Pancreas (tissue), 10 donors: ENCODE results near the gene PLCG2. TPM values are rescaled to one million over a fixed set of nuclear protein-coding genes. Genes with fewer than 3 reads are reported as not detected.
"Not testable (repeated sequence)": the region's sequence is repeated elsewhere in the genome, so short reads cannot be mapped to it uniquely, and the experiment has no call there.

Experiments
- ATAC-seq, 4 donors: fragments of 200-7000 bp; cut with Tn5 transposase; one replicate each; pipeline versions ENCODE4 v1.8.0 to v1.9.1; 2020; ENCODE audit warnings: mild to moderate bottlenecking in 4 of 4, moderate library complexity in 4 of 4
- DNase-seq, 6 donors: peaks; one replicate each; pipeline ENCODE4 v3.0.0-alpha.2; 2020
- FAIRE-seq: peaks from 2 replicates; lab custom pipeline; 2012; peaks lifted over from hg19 to GRCh38; lab: Jason Lieb, UNC
- H3K27ac ChIP-seq, 4 donors: fragments of 200-600 bp; sonication (generic); 1 replicate in 3 of 4; 2 replicates in 1 of 4; pipeline versions ENCODE4 v1.5.0 to v1.8.0; 2020
- H3K27me3 ChIP-seq, 4 donors: fragments of 200-600 bp; one replicate each; pipeline ENCODE4 v1.8.0; 2021
- H3K36me3 ChIP-seq, 3 donors: fragments of 200-600 bp; sonication (generic) in 1 of 3; one replicate each; pipeline versions ENCODE4 v1.5.0 to v1.8.0; 2020 to 2021
- H3K4me1 ChIP-seq, 3 donors: fragments of 200-600 bp; one replicate each; pipeline ENCODE4 v1.8.0; 2021
- H3K4me3 ChIP-seq, 4 donors: fragments of 200-600 bp; sonication (generic) in 2 of 4; one replicate each; pipeline versions ENCODE4 v1.5.0 to v1.8.0; 2020 to 2021
- H3K9me3 ChIP-seq, 4 donors: fragments of 200-600 bp; one replicate each; pipeline ENCODE4 v1.8.0; 2021
- CTCF ChIP-seq, 4 donors: fragments of 200-600 bp; sonication (generic) in 3 of 4; IDR thresholded peaks; one replicate each; pipeline versions ENCODE4 v1.5.0 to v1.8.0; 2021; ENCODE audit warnings: antibody characterized with exemption in 4 of 4
- whole genome bisulfite sequencing, 2 donors: extraction: QIAGEN DNeasy Blood & Tissue Kit; methylation state at CpG; one replicate each; pipeline ENCODE4 v1.1.7; 2013; 5-methylcytosine and 5-hydroxymethylcytosine counted together
- intact Hi-C, 3 donors: fragments of 100-400 bp; cut with DNase I; formaldehyde crosslinking; loops; one replicate each; pipeline versions ENCODE4 v1.11.1 to v1.14.2; 2022
- polyA plus RNA-seq, 2 donors: library from polyadenylated mRNA; stranded (reverse); fragments of 200-250 nt; gene quantifications; one replicate each; pipeline ENCODE4 v1.2.3, GENCODE V29; 2013
- total RNA-seq, 6 donors: library from RNA; stranded (reverse); fragmentation: NEBNext Ultra II Directional in 4 of 6; extraction: Animal tissue kit (Norgen Biotek cat#: 25700) in 4 of 6; gene quantifications; one replicate each; pipeline versions ENCODE4 v1.2.1 to v1.2.4, GENCODE V29; 2021 to 2023
- donor health status: healthy with polysubstance abuse.
- donor health status: DM: no; HTN: no; CAD: no; lungs with moderate emphysema.
- donor health status: DM: no; HTN: no; CAD: no.
- donor health status: control.
- donor health status: control.
- donor health status: Bipolar disorder and iron deficiency.
- donor health status: DM: yes; HTN: yes; CAD: no.
- donor health status: DM: no; HTN: no; CAD: no.
- donor health status: DM: no; HTN: no; CAD: no.
- donor health status: DM: yes; HTN: yes; CAD: no.

The PLCG2 gene
- total and polyA plus RNA-seq, 8 donors = 3.7 to 23.6 (median 8.0) TPM

GRCh38 chr16:81756615-81757356 is 22.3 kb upstream of the PLCG2 start:
- H3K4me1 ChIP-seq = no peaks in the 10 kb centered on the region
- H3K4me3 ChIP-seq = no peak overlapping the region
- FAIRE-seq = no peak
- H3K27me3 ChIP-seq = no peaks in the 10 kb centered on the region
- no peaks in the 10 kb centered on the region for H3K9me3 ChIP-seq
- WGBS, 2 donors = 67 to 78% methylated on average over 9 of the region's 9 CpGs
- intact Hi-C loops = no loop called here
- no peak for TF ChIP-seq CTCF (IDR thresholded peaks at IDR 0.05)
- no peak for ATAC-seq
- DNase-seq = no peak
- H3K36me3 ChIP-seq = no peaks in the 10 kb centered on the region
- H3K27ac ChIP-seq = no peak overlapping the region

- no peak overlapping the region for H3K27ac ChIP-seq
Measured at GRCh38 chr16:81758376-81758775, 20.7 kb upstream of the PLCG2 start.

GRCh38 chr16:81762322-81762721 is 16.8 kb upstream of the PLCG2 start:
- DNase-seq, intact Hi-C loops, FAIRE-seq, ATAC-seq, H3K4me1 ChIP-seq, H3K27ac ChIP-seq, H3K36me3 ChIP-seq, H3K4me3 ChIP-seq, H3K9me3 ChIP-seq: not testable (repeated sequence)
- peaks cover 0 to 11% (median 4%) of the 10 kb centered on the region in 4 donors for H3K27me3 ChIP-seq
- WGBS, 2 donors = 57 to 81% methylated on average over 4 of the region's 4 CpGs

More at GRCh38 chr16:81758376-81758775, 20.7 kb upstream of the PLCG2 start:
- ATAC-seq (peak in 1 of 4 donors; percentile 36), FAIRE-seq (no peak), DNase-seq (no peak)
- Histone ChIP-seq H3K4me1 (no peaks in the 10 kb centered on the region), H3K36me3 (no peaks in the 10 kb centered on the region), H3K4me3 (no peak overlapping the region), H3K9me3 (no peaks in the 10 kb centered on the region), H3K27me3 (no peaks in the 10 kb centered on the region)
- intact Hi-C loops = no loop called here
- TF ChIP-seq CTCF (IDR thresholded peaks at IDR 0.05) = no peak
- 26 to 27% methylated on average over 2 of the region's 2 CpGs for WGBS, 2 donors

GRCh38 chr16:81765111-81765919 is 13.8 kb upstream of the PLCG2 start:
- TF ChIP-seq CTCF (IDR thresholded peaks at IDR 0.05) = no peak
- ATAC-seq (no peak), DNase-seq (peak in 1 of 6 donors; percentile 25), FAIRE-seq (no peak)
- H3K27me3 ChIP-seq = peaks cover 0 to 11% (median 4%) of the 10 kb centered on the region in 4 donors
- WGBS, 2 donors = 86 to 91% methylated on average over 11 of the region's 11 CpGs
- H3K4me1 ChIP-seq = peaks cover 3 to 9% (median 8%) of the 10 kb centered on the region in 3 donors
- no peak overlapping the region for H3K4me3 ChIP-seq
- no peak overlapping the region for H3K27ac ChIP-seq
- intact Hi-C loops = no loop called here
- no peaks in the 10 kb centered on the region for H3K9me3 ChIP-seq
- no peaks in the 10 kb centered on the region for H3K36me3 ChIP-seq

GRCh38 chr16:81765969-81766368 is 13.1 kb upstream of the PLCG2 start:
- Histone ChIP-seq H3K27me3 (peaks cover 0 to 11% (median 4%) of the 10 kb centered on the region in 4 donors), H3K36me3 (no peaks in the 10 kb centered on the region), H3K9me3 (no peaks in the 10 kb centered on the region), H3K27ac (no peak overlapping the region), H3K4me1 (peaks cover 3 to 9% (median 8%) of the 10 kb centered on the region in 3 donors), H3K4me3 (no peak overlapping the region)
- DNase-seq (no peak), ATAC-seq (no peak), FAIRE-seq (no peak)
- no peak for TF ChIP-seq CTCF (IDR thresholded peaks at IDR 0.05)
- intact Hi-C loops = no loop called here
